Hepatocyte (in vitro differentiated cells): Measurements from ENCODE around the gene GALNTL6.

ENCODE experiments used
- EZH2 ChIP-seq: fragments of 200-600 bp; sonication (generic); IDR thresholded peaks from 2 replicates; pipeline ENCODE4 v1.6.1; 2016; ENCODE audit warnings: antibody characterized with exemption, mild to moderate bottlenecking, borderline replicate concordance
- TF ChIP-seq, protein P1 (sequence below): fragments of 200-600 bp; sonication (generic); IDR thresholded peaks from 2 replicates; pipeline ENCODE4 v1.5.1; 2016; ENCODE audit warnings: antibody characterized with exemption, mild to moderate bottlenecking; ENCODE audit not compliant: poor library complexity

DNA sequence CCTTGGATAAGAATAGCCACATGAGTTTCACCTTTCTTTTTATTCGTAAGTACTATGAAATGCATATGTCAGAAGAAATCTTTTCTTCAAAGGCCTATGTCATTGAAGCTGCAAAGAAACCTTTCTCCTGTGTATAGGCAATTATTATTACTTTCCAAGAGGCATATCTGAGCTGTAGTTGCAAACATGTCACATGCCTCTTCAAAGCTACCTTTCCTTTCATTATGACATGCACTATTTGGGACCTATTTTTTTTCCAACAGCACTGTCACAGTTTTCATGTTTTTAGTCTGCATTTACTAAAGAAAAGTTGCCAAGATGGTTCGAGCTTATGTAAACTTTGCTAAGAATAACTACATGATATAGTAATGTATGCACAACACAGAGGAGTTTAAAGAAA lies 806.6 kb downstream of the GALNTL6 start:
- TF ChIP-seq, protein P1, sequence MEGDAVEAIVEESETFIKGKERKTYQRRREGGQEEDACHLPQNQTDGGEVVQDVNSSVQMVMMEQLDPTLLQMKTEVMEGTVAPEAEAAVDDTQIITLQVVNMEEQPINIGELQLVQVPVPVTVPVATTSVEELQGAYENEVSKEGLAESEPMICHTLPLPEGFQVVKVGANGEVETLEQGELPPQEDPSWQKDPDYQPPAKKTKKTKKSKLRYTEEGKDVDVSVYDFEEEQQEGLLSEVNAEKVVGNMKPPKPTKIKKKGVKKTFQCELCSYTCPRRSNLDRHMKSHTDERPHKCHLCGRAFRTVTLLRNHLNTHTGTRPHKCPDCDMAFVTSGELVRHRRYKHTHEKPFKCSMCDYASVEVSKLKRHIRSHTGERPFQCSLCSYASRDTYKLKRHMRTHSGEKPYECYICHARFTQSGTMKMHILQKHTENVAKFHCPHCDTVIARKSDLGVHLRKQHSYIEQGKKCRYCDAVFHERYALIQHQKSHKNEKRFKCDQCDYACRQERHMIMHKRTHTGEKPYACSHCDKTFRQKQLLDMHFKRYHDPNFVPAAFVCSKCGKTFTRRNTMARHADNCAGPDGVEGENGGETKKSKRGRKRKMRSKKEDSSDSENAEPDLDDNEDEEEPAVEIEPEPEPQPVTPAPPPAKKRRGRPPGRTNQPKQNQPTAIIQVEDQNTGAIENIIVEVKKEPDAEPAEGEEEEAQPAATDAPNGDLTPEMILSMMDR: no peak
- TF ChIP-seq EZH2: no peak
